ENCODE results near the gene NTN3. TPM values are rescaled to one million over a fixed set of nuclear protein-coding genes. Genes with fewer than 3 reads are reported as not detected.

NTN3 gene
- total and polyA plus RNA-seq, 2 experiments from 2014 or later = 2.4 to 4.8 TPM

GRCh38 chr16:2464333-2464732 lies 6.8 kb upstream of the NTN3 start:
- H2AFZ ChIP-seq = no peak overlapping the region
- H3K9me3 ChIP-seq (ENCODE audit: low read depth) = no peaks in the 10 kb centered on the region
- TF ChIP-seq EZH2 (IDR thresholded peaks at IDR 0.05; ENCODE audit: borderline replicate concordance) (no peak), EZH2phosphoT487 (IDR thresholded peaks at IDR 0.05; ENCODE audit: low read depth, severe bottlenecking, unreplicated experiment) (no peak)
- TF ChIP-seq, protein P1, sequence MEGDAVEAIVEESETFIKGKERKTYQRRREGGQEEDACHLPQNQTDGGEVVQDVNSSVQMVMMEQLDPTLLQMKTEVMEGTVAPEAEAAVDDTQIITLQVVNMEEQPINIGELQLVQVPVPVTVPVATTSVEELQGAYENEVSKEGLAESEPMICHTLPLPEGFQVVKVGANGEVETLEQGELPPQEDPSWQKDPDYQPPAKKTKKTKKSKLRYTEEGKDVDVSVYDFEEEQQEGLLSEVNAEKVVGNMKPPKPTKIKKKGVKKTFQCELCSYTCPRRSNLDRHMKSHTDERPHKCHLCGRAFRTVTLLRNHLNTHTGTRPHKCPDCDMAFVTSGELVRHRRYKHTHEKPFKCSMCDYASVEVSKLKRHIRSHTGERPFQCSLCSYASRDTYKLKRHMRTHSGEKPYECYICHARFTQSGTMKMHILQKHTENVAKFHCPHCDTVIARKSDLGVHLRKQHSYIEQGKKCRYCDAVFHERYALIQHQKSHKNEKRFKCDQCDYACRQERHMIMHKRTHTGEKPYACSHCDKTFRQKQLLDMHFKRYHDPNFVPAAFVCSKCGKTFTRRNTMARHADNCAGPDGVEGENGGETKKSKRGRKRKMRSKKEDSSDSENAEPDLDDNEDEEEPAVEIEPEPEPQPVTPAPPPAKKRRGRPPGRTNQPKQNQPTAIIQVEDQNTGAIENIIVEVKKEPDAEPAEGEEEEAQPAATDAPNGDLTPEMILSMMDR (IDR thresholded peaks at IDR 0.05; ENCODE audit: poor library complexity) = no peak
- H3K4me3 ChIP-seq = no peak overlapping the region
- no peak for DNase-seq (ENCODE audit: low spot score)
- H3K27ac ChIP-seq = no peak overlapping the region
- no peaks in the 10 kb centered on the region for H4K20me1 ChIP-seq (ENCODE audit: insufficient read depth, poor library complexity, severe bottlenecking)
- H3K27me3 ChIP-seq = no peaks in the 10 kb centered on the region
- H3K4me1 ChIP-seq (ENCODE audit: insufficient read depth) = peaks cover 20% of the 10 kb centered on the region
- H3K9me2 ChIP-seq (replicated peaks; ENCODE audit: insufficient read depth) = no peaks in the 10 kb centered on the region
- H3K79me2 ChIP-seq = no peaks in the 10 kb centered on the region
- 82% methylated on average over 5 of the region's 12 CpGs for WGBS (ENCODE audit: low lambda C conversion rate, missing lambda C conversion rate)
- no peak overlapping the region for H3K4me2 ChIP-seq
- no peaks in the 10 kb centered on the region for H3K36me3 ChIP-seq (replicated peaks; ENCODE audit: insufficient read depth, low read depth)

DNA sequence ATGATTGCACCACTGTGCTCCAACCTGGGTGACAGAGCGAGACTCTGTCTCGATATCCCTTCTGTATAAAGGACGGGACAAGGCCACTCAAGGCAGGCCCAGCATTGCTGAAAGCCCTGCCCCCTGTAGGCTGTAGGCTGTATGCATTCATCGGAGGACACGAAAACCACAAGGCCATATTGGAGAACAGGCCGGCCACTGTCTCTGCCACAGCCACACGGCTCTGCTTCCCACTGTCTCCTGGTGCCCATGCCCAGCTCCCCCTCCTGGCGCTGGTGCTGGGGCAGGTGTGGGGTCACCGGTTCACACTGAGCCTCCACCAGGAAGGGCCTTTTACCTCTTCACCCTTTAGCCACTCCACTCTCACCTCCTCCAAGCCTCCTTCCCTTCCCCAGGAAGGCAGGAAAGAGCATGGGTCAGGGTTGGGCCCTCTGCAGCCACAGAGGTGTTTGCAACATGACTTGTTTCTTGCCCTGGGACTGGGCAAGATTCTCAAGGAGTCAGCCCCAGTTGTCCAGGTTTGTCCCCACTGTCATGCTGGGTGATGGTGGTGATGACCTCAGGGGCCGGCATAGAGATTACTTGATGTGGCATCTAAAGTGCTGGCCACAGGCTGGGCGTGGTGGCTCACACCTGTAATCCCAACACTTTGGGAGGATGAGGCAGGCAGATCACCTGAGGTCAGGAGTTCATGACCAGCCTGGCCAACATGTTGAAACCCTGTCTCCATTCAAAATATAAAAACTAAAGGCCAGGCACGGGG lies 5.3 kb upstream of the NTN3 start:
- Histone ChIP-seq H3K27me3 (peaks cover 8% of the 10 kb centered on the region), H2AFZ (no peak overlapping the region), H3K4me2 (no peak overlapping the region), H3K4me1 (ENCODE audit: insufficient read depth) (peaks cover 35% of the 10 kb centered on the region), H3K79me2 (no peaks in the 10 kb centered on the region), H4K20me1 (ENCODE audit: insufficient read depth, poor library complexity, severe bottlenecking) (no peaks in the 10 kb centered on the region), H3K4me3 (no peak overlapping the region), H3K36me3 (replicated peaks; ENCODE audit: insufficient read depth, low read depth) (no peaks in the 10 kb centered on the region), H3K9me2 (replicated peaks; ENCODE audit: insufficient read depth) (no peaks in the 10 kb centered on the region), H3K9me3 (ENCODE audit: low read depth) (no peaks in the 10 kb centered on the region), H3K27ac (no peak overlapping the region)
- DNase-seq (ENCODE audit: low spot score) = no peak
- 90% methylated on average over 12 of the region's 12 CpGs for WGBS (ENCODE audit: low lambda C conversion rate, missing lambda C conversion rate)
- TF ChIP-seq EZH2phosphoT487 (IDR thresholded peaks at IDR 0.05; ENCODE audit: low read depth, severe bottlenecking, unreplicated experiment) = no peak
- TF ChIP-seq, protein P1 (IDR thresholded peaks at IDR 0.05; ENCODE audit: poor library complexity) = peak; percentile 13
- TF ChIP-seq EZH2 (IDR thresholded peaks at IDR 0.05; ENCODE audit: borderline replicate concordance) = no peak

DNA sequence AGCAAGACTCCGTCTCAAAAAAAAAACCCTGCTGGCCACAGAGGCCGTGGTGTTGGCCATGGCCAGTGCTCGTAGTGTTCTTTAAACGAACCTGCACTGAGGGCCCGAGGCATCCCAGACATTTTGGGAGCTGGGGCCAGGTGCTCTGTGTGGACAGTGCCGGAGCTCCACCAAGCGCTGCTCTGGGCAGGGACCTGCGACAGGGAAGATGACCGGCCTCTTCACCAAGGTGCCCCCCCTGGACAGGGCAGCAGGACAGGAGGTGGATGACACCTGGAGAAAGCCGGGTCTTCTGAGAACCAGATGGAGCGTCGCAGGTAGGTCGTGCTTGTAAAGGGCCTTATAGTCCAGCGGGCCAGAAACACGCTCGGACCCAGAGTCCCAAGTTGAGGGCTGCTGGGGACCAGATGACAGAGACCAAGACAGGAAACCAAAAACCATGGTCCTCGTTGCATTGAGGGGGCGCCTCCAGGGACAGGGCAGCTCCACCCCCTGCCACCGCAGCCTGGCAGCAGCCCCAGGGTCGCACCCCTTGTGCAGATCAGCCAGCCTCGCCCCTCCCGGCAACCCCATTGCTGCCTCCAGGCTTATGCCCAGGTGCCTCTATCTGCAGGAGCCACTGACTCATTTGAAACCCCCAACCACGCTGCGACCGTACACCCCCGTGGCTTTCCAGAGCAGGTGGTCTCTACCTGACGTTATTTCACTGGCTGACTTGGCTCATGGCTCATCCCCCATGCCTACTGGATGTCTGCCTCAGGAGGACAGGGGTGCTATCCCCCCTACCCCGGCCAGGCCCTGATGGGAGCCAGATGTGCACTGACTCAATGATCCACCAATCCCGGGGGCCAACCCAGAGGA lies 4.2 kb upstream of the NTN3 start:
- no peak for DNase-seq (ENCODE audit: low spot score)
- H3K27ac ChIP-seq = peak overlapping the region; percentile 67
- H3K9me3 ChIP-seq (ENCODE audit: low read depth) = no peaks in the 10 kb centered on the region
- TF ChIP-seq EZH2 (IDR thresholded peaks at IDR 0.05; ENCODE audit: borderline replicate concordance) (no peak), EZH2phosphoT487 (IDR thresholded peaks at IDR 0.05; ENCODE audit: low read depth, severe bottlenecking, unreplicated experiment) (no peak)
- TF ChIP-seq, protein P1 (IDR thresholded peaks at IDR 0.05; ENCODE audit: poor library complexity) = no peak
- 86% methylated on average over 29 of the region's 29 CpGs for WGBS (ENCODE audit: low lambda C conversion rate, missing lambda C conversion rate)
- H2AFZ ChIP-seq = no peak overlapping the region
- H3K9me2 ChIP-seq (replicated peaks; ENCODE audit: insufficient read depth) = no peaks in the 10 kb centered on the region
- peaks cover 45% of the 10 kb centered on the region for H3K4me1 ChIP-seq (ENCODE audit: insufficient read depth)
- H4K20me1 ChIP-seq (ENCODE audit: insufficient read depth, poor library complexity, severe bottlenecking) = no peaks in the 10 kb centered on the region
- H3K27me3 ChIP-seq = peaks cover 8% of the 10 kb centered on the region
- H3K79me2 ChIP-seq = no peaks in the 10 kb centered on the region
- no peak overlapping the region for H3K4me3 ChIP-seq
- H3K36me3 ChIP-seq (replicated peaks; ENCODE audit: insufficient read depth, low read depth) = no peaks in the 10 kb centered on the region
- peak overlapping the region; percentile 98 for H3K4me2 ChIP-seq

All from hepatocyte (in vitro differentiated cells).